GM19438 (cell line): ENCODE measurements around the gene PCYT2.
"Not testable (repeated sequence)": the region's sequence is repeated elsewhere in the genome, so short reads cannot be mapped to it uniquely, and the experiment has no call there.

Source experiments
- ATAC-seq: cut with Tn5 transposase; IDR thresholded peaks from one replicate; pipeline ENCODE4 v1.9.1; 2021; ENCODE audit warnings: low read depth; ENCODE audit not compliant: unreplicated experiment

The PCYT2 gene

DNA sequence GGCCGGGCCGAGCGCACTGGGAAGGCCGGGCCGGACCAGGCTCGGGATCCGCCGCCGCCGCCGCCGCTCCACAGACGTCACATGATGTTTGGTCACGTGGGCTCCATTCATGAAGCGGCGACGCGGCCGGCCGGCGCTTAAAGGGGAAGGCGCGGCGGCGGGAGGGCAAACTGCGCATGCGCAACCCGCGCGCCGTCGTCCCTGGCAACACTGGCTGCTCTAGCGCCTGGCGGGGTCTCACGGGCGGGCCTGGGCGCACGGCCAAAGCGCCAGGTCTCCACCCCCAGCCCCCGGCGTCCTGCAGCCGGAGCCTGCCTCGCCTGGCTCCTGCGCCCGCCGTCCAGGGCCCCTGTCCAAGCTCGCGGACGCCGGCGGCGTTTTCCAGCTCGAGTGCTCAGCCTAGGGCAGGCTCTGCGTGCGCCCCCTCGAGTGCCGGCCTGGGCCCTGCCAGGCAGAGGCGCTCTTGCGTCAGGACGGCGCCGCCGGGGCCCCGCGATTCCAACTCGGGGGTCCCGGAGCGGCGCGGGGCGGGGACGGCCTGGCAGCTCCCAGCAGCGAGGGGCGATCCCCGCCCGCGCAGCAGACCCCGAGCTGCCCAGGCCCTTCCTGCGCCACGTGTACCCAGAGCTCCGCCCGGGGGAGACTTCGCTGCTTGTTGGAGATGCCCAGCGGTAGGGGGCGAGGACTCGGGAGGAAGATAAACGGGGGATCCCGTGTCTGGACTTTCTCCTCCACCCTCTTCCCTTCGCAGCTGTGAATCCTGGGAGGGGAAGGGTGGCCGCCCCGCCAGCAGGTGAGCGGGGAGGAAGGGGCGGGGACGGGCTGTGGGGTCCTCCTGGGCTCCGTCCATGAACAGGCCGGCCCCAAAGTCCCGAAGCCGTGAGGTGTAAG lies 16.7 kb upstream of the PCYT2 start, which contains the start of gene MAFG:
TSS of gene MAFG (minus strand) at position 83 of the 891 bp plus-strand sequence. CDS start 4,550 bp downstream, outside the sequence.
- peak; percentile 42 for ATAC-seq

DNA sequence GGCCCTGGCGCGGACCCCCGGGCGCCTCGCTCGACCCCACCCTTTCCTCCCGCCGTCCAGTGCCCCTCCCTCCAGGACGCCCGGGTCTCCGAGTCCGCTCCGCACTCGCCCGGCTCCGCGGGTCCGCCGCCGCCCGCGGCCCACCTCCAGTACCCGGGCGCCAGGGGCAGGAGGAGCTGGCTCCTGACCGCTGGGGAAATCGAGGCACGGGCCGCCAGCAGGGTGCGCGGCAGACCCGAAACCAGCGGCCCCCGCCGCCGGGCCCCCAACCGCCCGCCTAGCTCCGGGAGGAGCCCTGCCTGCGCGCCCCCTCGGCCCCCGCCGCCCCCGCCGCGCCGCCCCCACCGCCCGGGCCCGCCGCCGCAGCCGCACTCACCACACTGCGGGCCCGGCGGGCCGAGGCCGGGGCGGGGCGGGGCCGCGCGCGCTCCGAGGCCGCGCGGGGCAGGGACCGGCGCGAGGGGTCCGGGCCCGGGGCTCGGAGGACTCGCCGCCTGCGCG lies 16.0 kb upstream of the PCYT2 start:
- ATAC-seq: peak; percentile 19

- peak; percentile 16 for ATAC-seq
Measured at GRCh38 chr17:81926451-81927151, 15.4 kb upstream of the PCYT2 start.

DNA sequence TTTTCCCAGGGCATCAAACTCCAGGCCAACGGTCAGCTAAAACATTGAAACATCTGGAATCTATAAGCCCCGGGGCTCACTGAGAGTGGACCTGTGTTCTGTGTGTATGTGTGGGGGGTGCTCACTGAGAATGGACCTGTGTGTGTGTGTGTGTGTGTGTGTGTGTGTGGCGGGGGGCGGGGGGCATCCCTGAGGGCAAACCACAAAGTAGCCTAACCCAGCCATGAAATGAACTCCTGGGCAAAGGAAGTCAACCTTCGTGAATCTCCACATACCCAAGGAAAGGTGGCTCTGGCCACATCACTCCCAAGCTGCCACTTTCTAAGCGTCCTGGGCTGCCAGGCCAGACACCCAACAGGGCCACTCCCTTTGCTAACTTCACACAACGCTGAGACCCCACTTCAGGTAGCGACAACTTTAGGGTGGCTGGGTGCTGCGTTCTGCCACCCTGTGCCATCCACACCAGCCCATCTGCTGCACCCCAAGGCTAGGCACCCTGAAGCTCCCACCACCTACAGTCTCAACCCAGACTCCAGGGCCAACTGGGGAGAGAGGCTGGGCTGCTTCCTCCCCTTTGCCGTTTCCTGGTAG lies 14.8 kb upstream of the PCYT2 start:
- ATAC-seq: no peak

DNA sequence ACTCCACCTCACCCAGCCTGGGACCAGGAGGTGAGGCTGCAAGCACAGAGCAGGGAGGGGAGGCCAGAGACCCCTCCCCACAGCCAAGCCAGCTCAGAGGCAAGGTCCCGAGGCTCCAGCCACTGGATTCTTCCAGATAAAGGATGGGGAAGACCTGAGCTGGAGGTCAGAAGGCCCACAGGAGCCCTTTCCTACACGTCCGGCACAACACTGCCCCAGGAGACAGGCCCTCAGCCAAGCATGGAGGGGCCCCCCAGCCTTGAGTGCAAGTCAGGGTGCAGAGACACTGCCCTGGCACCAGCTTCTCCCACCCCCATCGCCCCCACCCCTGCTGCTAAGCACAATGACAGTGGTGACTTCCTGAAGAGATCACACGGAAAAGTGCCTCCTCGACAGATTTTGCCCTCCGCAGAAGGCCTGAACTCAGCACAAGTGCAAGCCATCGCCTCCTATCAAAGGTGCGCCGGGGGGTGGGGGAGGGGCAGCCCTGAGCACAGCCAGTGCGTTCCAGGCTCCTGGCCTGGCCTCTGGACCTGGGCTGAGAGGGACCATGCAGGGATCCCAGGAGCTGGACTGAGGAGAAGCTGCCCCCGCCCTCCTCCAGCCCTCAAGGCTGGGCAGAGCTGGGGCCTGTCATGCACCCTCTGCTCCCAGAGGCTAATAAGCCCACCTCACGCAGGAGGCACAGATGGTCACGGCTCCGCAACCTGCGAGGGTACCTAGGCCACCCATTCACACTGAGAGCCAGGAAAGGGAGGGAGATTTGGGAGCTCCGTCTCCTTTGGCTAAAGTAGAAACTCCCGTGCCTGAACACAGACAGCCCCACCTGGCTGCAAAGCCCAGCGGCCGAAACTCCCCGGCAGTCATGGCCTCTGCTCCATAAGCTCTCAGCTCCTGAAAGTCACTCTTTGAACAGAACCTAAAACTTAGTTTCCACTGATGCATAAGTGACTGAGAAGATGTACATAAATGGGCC lies 13.6 kb upstream of the PCYT2 start:
- ATAC-seq: no peak

DNA sequence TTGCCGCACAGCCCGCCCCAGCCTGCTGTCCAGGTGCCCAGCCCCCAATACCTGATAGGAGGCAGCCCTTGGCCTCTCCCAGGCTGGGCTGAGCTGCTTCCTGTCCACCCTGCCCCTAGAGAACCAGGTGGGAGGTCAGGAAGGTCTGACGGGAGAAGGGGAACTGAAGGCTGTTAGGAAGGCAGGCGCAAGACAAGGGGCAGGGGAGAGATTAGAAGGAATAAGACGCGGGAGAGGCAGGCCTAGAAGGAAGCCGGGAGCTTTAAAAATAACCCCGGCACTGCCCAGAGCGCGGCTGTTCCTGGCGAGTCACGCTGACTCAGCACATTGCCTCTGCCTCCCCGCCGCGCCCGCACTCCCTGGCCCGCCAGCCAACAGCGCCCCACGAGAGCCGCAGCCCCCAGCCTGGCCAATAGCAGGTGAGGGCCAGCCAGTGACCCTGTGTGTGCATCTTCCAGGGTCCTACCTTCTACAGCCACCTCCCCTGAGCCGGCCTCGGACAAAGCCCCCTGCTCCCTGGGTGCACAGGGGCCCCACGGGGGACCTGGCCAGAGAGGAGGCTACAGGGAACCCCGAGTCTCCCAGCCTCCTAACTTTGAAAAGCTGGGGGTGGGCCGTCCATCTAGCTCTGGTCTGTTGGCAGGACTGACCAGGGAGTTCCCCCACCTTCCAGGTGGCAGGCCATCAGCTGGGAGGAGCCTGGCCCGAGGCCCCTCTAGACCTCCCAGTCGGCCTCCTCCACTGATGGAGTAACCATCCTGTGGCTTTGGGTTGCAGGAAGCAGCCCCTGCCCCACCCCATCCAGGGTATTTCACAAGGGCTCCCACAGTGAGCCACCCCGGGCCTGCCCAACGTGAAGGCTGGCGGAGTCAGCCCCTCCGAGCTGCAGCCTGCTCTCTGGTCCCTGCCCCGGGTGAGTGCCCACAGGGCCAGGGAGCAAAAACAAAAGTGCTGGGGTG lies 12.4 kb upstream of the PCYT2 start:
- no peak for ATAC-seq

- ATAC-seq: no peak
Measured at GRCh38 chr17:81922566-81923301, 11.5 kb upstream of the PCYT2 start.

DNA sequence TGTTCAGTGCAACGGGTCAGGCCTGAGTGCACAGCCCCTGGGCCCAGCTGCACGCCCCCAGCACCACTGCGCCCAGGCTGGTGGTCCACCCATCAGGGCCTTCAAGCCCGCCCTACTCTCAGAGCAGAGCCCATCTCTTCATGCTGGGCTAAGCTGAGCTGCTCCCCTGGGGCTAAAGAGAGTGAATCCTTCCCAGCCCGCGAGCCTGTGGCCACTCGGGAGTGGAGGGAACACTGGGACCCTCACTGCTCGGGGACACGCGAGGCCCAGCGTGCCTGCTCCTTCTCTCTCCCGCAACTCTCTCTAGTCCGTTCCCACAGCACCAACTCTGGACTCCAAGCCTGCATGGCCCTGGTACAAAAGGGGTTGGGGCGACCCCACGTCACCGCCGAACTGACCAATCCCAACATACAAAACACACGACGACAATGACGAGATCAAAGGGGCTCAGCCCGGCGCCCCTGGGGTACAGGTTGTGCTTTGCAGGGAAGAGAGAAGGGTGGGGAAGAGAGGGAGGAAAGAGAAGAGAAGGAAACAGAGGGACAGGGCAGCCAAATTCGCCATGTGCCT lies 10.9 kb upstream of the PCYT2 start:
- ATAC-seq: no peak

DNA sequence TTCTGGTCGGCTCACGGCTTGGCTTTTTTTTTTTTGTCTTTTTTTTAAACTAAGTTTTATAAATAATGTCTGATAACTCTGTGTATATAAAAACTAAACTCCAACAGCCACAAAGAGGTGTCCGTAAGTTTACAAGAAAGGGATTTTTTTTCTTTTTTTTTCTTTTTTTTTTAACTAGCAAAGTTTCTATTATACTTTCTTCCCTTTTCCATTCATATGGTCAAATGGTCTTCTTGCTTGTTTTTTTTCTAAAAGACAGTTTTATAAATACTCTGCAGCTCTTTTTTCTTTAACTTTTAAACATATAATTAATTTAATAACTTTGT lies 10.3 kb upstream of the PCYT2 start:
- no peak for ATAC-seq

- no peak for ATAC-seq
Measured at GRCh38 chr17:81920612-81921536, 9.7 kb upstream of the PCYT2 start.

DNA sequence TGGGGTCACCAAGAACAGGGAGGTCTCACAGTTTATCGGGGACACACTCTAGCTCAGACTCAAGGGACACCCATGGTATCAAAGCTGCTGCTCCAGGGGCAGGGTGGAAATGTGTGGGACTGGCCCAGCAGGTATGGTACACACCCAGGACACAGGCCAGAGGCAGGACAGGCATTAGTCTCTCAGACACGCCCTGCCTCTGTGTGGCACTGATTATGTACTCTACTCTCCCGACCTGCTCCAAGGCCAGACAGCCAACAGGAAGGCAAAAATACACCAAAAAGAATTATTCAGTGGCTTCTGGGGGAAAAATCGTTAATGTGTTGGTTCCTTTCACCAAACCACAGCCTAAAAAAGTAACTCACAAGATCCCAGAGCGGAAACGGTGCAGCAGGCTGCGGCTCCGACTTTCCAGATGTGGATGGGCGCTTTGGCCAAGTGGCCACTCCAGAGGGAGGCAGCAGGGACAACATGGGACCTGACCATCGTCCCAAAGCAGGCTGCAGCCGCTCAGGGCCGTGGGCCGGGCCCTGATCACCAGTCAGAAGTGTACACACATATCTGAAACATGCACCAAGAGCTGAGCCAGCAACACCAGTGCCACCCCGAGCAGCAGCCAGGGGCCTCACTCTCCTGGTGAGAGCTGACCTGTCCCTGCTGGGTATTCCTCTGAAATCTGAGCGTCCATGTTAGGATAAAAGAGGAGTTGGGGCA lies 7.8 kb upstream of the PCYT2 start:
- ATAC-seq: no peak

DNA sequence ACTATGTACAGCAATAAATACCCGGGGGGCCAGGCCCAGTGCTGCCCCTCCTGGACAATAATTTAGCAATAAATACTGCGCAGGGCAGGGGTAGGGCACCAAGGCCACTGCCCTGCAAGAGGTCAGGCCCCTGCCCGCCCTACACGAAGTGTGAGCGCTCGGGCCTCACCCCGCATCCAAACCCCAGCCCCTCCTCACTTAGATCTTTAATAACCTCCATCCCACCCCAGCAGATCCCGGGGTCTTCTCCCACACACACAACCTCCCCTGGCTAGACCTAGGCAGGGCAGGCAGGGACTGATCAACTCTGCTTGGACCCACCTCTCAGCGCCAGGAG lies 7.1 kb upstream of the PCYT2 start:
- ATAC-seq: not testable (repeated sequence)

- ATAC-seq: no peak
Measured at GRCh38 chr17:81917565-81918332, 6.5 kb upstream of the PCYT2 start, which contains the start of gene SIRT7. TSS of gene SIRT7 (minus strand) at chr17:81918176. CDS start at chr17:81918131, 45 bp downstream.

DNA sequence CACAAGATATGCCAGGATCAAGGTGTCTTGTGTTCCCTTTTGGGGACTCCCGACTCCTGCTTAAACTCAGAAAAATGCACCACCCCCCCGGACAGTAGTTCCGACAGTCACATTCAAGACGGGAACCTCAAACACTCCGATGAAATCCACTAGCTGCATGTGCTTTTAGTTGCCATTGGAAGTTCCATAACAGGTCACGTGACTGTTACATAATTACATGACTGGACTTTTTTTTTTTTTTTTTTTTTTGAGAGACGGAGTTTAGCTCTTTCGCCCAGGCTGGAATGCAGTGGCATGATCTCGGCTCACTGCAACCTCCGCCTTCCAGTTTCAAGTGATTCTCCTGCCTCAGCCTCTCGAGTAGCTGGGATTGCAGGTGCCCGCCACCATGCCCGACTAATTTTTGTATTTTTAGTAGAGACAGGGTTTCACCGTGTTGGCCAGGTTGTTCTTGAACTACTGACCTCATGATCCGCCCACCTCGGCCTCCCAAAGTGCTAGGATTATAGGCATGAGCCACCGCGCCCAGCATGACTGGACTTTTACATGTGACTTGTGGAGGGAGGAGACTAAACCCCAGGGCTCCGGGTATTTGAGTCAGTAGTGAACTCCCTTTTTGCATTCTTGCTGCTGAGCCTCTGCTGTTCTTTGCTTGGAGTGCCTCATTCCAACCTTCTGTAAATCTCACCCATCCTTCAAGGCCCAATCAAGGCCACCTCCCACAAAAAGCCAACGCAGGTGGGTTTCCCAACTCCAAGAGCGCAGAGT lies 5.2 kb upstream of the PCYT2 start:
- no peak for ATAC-seq

DNA sequence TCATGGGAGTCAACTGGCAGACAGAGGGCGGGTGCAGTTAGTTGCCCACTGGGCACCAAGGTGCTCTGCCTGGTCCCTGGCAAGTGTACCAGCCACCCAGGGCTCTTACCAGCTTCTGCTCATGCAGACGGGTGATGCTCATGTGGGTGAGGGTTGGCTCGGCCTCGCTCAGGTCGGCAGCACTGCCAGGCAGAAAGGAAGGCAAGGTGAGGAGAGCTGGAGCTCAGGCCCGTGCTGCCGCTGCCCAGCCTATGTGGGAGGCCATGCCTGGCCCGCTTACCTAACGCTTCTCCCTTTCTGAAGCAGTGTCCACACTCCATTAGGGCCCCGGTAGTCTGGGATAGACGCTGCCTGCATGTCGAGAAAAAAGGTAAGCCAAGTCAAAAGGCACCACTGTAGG lies 4.1 kb upstream of the PCYT2 start:
- no peak for ATAC-seq
